ENCODE results near the gene DHX32. TPM values are rescaled to one million over a fixed set of nuclear protein-coding genes. Genes with fewer than 3 reads are reported as not detected.
"Not testable (repeated sequence)": the region's sequence is repeated elsewhere in the genome, so short reads cannot be mapped to it uniquely, and the experiment has no call there.

Gene DHX32
- total and polyA plus RNA-seq, 2 experiments from 2014 or later: 40.6 to 50.8 TPM

DNA sequence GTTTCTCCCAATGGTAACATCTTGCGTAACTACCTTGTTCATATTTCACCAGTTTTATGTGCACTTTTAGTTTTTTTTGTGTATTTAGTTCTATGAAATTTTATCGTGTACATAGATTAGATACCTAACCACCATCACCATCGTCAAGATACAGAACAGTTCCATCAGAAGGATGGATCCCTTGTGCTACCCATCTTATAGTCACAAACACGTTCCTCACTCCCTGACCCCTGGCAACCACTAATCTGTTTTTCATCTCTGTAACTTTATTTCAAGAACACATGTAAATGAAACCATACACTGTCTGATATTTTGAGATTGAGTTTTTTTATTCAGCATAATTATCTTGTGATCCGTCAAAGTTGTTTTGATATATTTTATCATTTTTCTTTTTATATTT, 45.2 kb upstream of the DHX32 start:
- no peak overlapping the region for H2AFZ ChIP-seq
- TF ChIP-seq CTCF (IDR thresholded peaks at IDR 0.05; ENCODE audit: poor library complexity) (no peak), EZH2phosphoT487 (IDR thresholded peaks at IDR 0.05; ENCODE audit: low read depth, severe bottlenecking, unreplicated experiment) (no peak), EZH2 (IDR thresholded peaks at IDR 0.05; ENCODE audit: borderline replicate concordance) (no peak)
- no peak for DNase-seq (ENCODE audit: low spot score)
- H3K4me1 ChIP-seq (ENCODE audit: insufficient read depth): no peaks in the 10 kb centered on the region
- H3K36me3 ChIP-seq (replicated peaks; ENCODE audit: insufficient read depth, low read depth): no peaks in the 10 kb centered on the region
- no peaks in the 10 kb centered on the region for H3K9me2 ChIP-seq (replicated peaks; ENCODE audit: insufficient read depth)
- no peak overlapping the region for H3K27ac ChIP-seq
- no peaks in the 10 kb centered on the region for H3K79me2 ChIP-seq
- H3K27me3 ChIP-seq: no peaks in the 10 kb centered on the region
- H3K9me3 ChIP-seq (ENCODE audit: low read depth): no peaks in the 10 kb centered on the region
- H3K4me2 ChIP-seq: no peak overlapping the region
- H4K20me1 ChIP-seq (ENCODE audit: insufficient read depth, poor library complexity, severe bottlenecking): no peaks in the 10 kb centered on the region
- H3K4me3 ChIP-seq: no peak overlapping the region
- 61% methylated on average over 5 of the region's 5 CpGs for WGBS (ENCODE audit: low lambda C conversion rate, missing lambda C conversion rate)

- Histone ChIP-seq H3K27ac (no peak overlapping the region), H3K9me3 (ENCODE audit: low read depth) (no peaks in the 10 kb centered on the region), H3K9me2 (replicated peaks; ENCODE audit: insufficient read depth) (no peaks in the 10 kb centered on the region), H3K36me3 (replicated peaks; ENCODE audit: insufficient read depth, low read depth) (no peaks in the 10 kb centered on the region), H3K79me2 (no peaks in the 10 kb centered on the region), H4K20me1 (ENCODE audit: insufficient read depth, poor library complexity, severe bottlenecking) (no peaks in the 10 kb centered on the region), H3K4me2 (no peak overlapping the region), H2AFZ (no peak overlapping the region), H3K4me1 (ENCODE audit: insufficient read depth) (no peaks in the 10 kb centered on the region), H3K27me3 (no peaks in the 10 kb centered on the region), H3K4me3 (no peak overlapping the region)
- no peak for DNase-seq (ENCODE audit: low spot score)
- WGBS (ENCODE audit: low lambda C conversion rate, missing lambda C conversion rate): 69% methylated on average over 5 of the region's 5 CpGs
- TF ChIP-seq EZH2phosphoT487 (IDR thresholded peaks at IDR 0.05; ENCODE audit: low read depth, severe bottlenecking, unreplicated experiment) (no peak), CTCF (IDR thresholded peaks at IDR 0.05; ENCODE audit: poor library complexity) (no peak), EZH2 (IDR thresholded peaks at IDR 0.05; ENCODE audit: borderline replicate concordance) (no peak)
Measured at GRCh38 chr10:125925262-125925834, 44.3 kb upstream of the DHX32 start.

DNA sequence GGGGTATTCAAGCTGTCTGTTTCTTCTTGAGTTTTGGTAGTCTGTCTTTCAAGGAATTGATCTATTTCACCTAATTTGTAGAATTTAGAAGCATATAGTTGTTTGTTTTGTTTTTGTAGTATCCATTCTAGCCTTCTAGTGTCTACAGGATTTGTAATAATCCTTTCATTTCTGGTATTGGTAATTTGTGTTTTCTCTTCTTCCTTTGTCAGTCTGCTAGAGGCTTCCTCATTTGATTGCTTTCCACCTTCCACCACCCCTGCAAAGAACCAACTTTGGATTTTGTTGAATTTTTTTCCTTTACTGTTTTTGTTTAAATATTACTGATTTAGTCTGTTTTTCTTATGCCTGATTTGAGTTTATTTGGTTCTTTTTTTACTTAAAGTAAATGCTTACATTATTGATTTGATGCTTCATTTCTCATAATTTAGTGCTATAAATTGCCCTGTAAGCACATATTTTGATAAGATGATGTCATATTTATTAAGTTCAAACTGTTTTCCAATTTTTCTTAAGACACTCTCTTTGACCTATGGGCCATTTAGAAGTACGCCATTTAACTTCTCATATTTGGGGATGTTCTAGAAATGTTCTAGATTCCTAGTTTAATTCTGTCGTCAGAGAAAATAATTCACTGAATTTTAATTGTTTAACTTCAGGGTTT, 40.7 kb upstream of the DHX32 start:
- not testable (repeated sequence) for H4K20me1 ChIP-seq (ENCODE audit: insufficient read depth, poor library complexity, severe bottlenecking); H3K9me2 ChIP-seq (replicated peaks; ENCODE audit: insufficient read depth); H3K79me2 ChIP-seq; H3K4me3 ChIP-seq; H3K27me3 ChIP-seq; H3K9me3 ChIP-seq (ENCODE audit: low read depth); H3K4me1 ChIP-seq (ENCODE audit: insufficient read depth); H3K36me3 ChIP-seq (replicated peaks; ENCODE audit: insufficient read depth, low read depth); H3K27ac ChIP-seq; DNase-seq (ENCODE audit: low spot score); H2AFZ ChIP-seq; H3K4me2 ChIP-seq
- WGBS (ENCODE audit: low lambda C conversion rate, missing lambda C conversion rate): 93% methylated on average over 2 of the region's 2 CpGs

DNA sequence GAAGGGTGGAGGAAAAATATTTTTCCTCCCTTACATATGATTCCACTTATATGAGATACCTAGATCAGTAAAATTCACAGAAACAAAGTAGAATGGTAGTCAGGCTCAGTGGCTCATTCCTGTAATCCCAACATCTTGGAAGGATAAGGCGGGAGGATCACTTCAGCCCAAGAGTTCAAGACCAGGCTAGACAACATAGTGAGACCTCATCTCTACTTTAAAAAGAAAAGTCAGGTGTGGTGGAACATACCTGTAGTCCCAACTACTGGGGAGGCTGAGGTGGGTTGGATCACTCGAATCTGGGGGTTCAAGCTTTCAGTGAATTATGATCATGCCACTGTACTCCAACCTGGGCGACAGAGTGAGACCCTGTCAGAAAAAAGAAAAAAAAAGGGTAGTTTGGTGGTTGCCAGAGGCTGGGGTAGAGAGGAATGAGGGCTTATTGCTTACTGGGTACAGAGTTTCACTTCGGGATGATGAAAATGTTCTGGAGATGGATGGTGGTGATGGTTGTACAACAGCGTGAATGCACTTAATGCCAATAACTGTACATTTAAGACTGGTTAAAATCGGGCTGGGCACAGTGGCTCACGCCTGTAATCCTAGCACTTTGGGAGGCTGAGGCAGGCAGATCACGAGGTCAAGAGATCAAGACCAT, 36.7 kb upstream of the DHX32 start:
- not testable (repeated sequence) for H3K27me3 ChIP-seq; H3K36me3 ChIP-seq (replicated peaks; ENCODE audit: insufficient read depth, low read depth); H2AFZ ChIP-seq; H3K4me2 ChIP-seq; DNase-seq (ENCODE audit: low spot score); H3K4me3 ChIP-seq; H4K20me1 ChIP-seq (ENCODE audit: insufficient read depth, poor library complexity, severe bottlenecking); H3K27ac ChIP-seq; H3K79me2 ChIP-seq; H3K4me1 ChIP-seq (ENCODE audit: insufficient read depth); H3K9me3 ChIP-seq (ENCODE audit: low read depth); H3K9me2 ChIP-seq (replicated peaks; ENCODE audit: insufficient read depth)
- WGBS (ENCODE audit: low lambda C conversion rate, missing lambda C conversion rate): 86% methylated on average over 8 of the region's 8 CpGs

All from hepatocyte (in vitro differentiated cells).